Measurements from ENCODE around the gene NTSR2. TPM values are rescaled to one million over a fixed set of nuclear protein-coding genes. Genes with fewer than 3 reads are reported as not detected.

Gene NTSR2
- total RNA-seq, 1 donor from 2014 or later: not detected

GRCh38 chr2:11675423-11676112 is 5.6 kb upstream of the NTSR2 start:
- H3K27ac ChIP-seq (ENCODE audit: low read depth, low read length): no peak overlapping the region
- no peak overlapping the region for H3K4me3 ChIP-seq (ENCODE audit: insufficient read depth, low read depth, low read length)
- H3K4me2 ChIP-seq (ENCODE audit: low read length): no peak overlapping the region
- TF ChIP-seq EZH2 (IDR thresholded peaks at IDR 0.05; ENCODE audit: insufficient read depth, low read length) (no peak), CTCF (IDR thresholded peaks at IDR 0.05; ENCODE audit: insufficient read depth, low read depth, low read length) (no peak)
- H3K9ac ChIP-seq (ENCODE audit: low read length): no peak overlapping the region
- H3K27me3 ChIP-seq (ENCODE audit: insufficient read depth, low read length): peaks cover 37% of the 10 kb centered on the region
- H2AFZ ChIP-seq (ENCODE audit: low read depth, low read length): no peak overlapping the region
- no peaks in the 10 kb centered on the region for H3K9me3 ChIP-seq (ENCODE audit: insufficient read depth, low read depth, low read length)
- no peaks in the 10 kb centered on the region for H4K20me1 ChIP-seq (ENCODE audit: insufficient read depth, low read length)
- DNase-seq (ENCODE audit: low read depth) (no peak), FAIRE-seq (no peak)
- no peak overlapping the region for H3K27ac Mint-ChIP-seq (ENCODE audit: unreplicated experiment)
- H3K4me3 Mint-ChIP-seq (ENCODE audit: unreplicated experiment): no peak overlapping the region
- no peaks in the 10 kb centered on the region for H3K79me2 ChIP-seq (ENCODE audit: insufficient read depth, low read length)
- peaks cover 14% of the 10 kb centered on the region for H3K4me1 Mint-ChIP-seq (ENCODE audit: low read depth, unreplicated experiment)
- no peaks in the 10 kb centered on the region for H3K36me3 Mint-ChIP-seq (ENCODE audit: low read depth, unreplicated experiment)
- H3K4me1 ChIP-seq (ENCODE audit: insufficient read depth, low read length): peaks cover 6% of the 10 kb centered on the region
- no peaks in the 10 kb centered on the region for H3K36me3 ChIP-seq (ENCODE audit: insufficient read depth, low read length)
- H3K9me3 Mint-ChIP-seq (ENCODE audit: unreplicated experiment): peaks cover 3% of the 10 kb centered on the region
- peaks cover 38% of the 10 kb centered on the region for H3K27me3 Mint-ChIP-seq (ENCODE audit: low read depth, unreplicated experiment)

- Mint-ChIP-seq H3K27ac (ENCODE audit: unreplicated experiment) (no peak overlapping the region), H3K27me3 (ENCODE audit: low read depth, unreplicated experiment) (peaks cover 43% of the 10 kb centered on the region)
Observed at GRCh38 chr2:11674983-11675382, 5.0 kb upstream of the NTSR2 start.

More at GRCh38 chr2:11674983-11675382, 5.0 kb upstream of the NTSR2 start:
- TF ChIP-seq CTCF (IDR thresholded peaks at IDR 0.05; ENCODE audit: insufficient read depth, low read depth, low read length) (no peak), EZH2 (IDR thresholded peaks at IDR 0.05; ENCODE audit: insufficient read depth, low read length) (no peak)
- Mint-ChIP-seq H3K36me3 (ENCODE audit: low read depth, unreplicated experiment) (no peaks in the 10 kb centered on the region), H3K9me3 (ENCODE audit: unreplicated experiment) (peaks cover 6% of the 10 kb centered on the region), H3K4me3 (ENCODE audit: unreplicated experiment) (no peak overlapping the region), H3K4me1 (ENCODE audit: low read depth, unreplicated experiment) (peaks cover 9% of the 10 kb centered on the region)
- H3K79me2 ChIP-seq (ENCODE audit: insufficient read depth, low read length): no peaks in the 10 kb centered on the region
- no peak overlapping the region for H2AFZ ChIP-seq (ENCODE audit: low read depth, low read length)
- DNase-seq (ENCODE audit: low read depth) (no peak), FAIRE-seq (no peak)
- no peaks in the 10 kb centered on the region for H4K20me1 ChIP-seq (ENCODE audit: insufficient read depth, low read length)
- H3K9me3 ChIP-seq (ENCODE audit: insufficient read depth, low read depth, low read length): no peaks in the 10 kb centered on the region
- no peak overlapping the region for H3K4me2 ChIP-seq (ENCODE audit: low read length)
- no peaks in the 10 kb centered on the region for H3K36me3 ChIP-seq (ENCODE audit: insufficient read depth, low read length)
- H3K27me3 ChIP-seq (ENCODE audit: insufficient read depth, low read length): peaks cover 41% of the 10 kb centered on the region
- no peak overlapping the region for H3K4me3 ChIP-seq (ENCODE audit: insufficient read depth, low read depth, low read length)
- H3K4me1 ChIP-seq (ENCODE audit: insufficient read depth, low read length): peaks cover 6% of the 10 kb centered on the region
- no peak overlapping the region for H3K9ac ChIP-seq (ENCODE audit: low read length)
- no peak overlapping the region for H3K27ac ChIP-seq (ENCODE audit: low read depth, low read length)
